H1 (cell line): Measurements from ENCODE around the gene KBTBD3. TPM values are rescaled to one million over a fixed set of nuclear protein-coding genes. Genes with fewer than 3 reads are reported as not detected.

Experiments
- CTCF ChIA-PET: fragments of 300-600 bp; sonication (Branson Sonifier 250); formaldehyde crosslinking; loops from one replicate; lab custom pipeline; 2021; ENCODE audit not compliant: partially characterized antibody; lab: Charles Lee
- POLR2A ChIA-PET: fragments of 300-600 bp; sonication (Branson Sonifier 250); formaldehyde crosslinking; loops from one replicate; lab custom pipeline; 2021; ENCODE audit warnings: inconsistent platforms; ENCODE audit not compliant: partially characterized antibody; lab: Charles Lee
- DNase-seq, 2 experiments: peaks; one replicate each; pipeline versions ENCODE4 v3.0.0 to v3.0.0-alpha.2; 2010 to 2022; ENCODE audit warnings: low spot score in 2 of 2, low read depth in 1 of 2, mixed read lengths in 1 of 2
- FAIRE-seq: peaks from 2 replicates; lab custom pipeline; 2011; peaks lifted over from hg19 to GRCh38; lab: Jason Lieb, UNC
- H2AFZ ChIP-seq: 2 replicates; pipeline ENCODE4 v1.8.1; 2012; ENCODE audit warnings: low read length, inconsistent platforms
- H2AK5ac ChIP-seq: 2 replicates; pipeline ENCODE4 v1.6.1; 2013; ENCODE audit warnings: low read depth, low read length
- H2BK120ac ChIP-seq: replicated peaks from 2 replicates; pipeline ENCODE3; 2013; ENCODE audit warnings: low read depth, low read length, inconsistent platforms
- H2BK12ac ChIP-seq: 2 replicates; pipeline ENCODE4 v1.6.1; 2013; ENCODE audit warnings: low read depth, low read length
- H2BK15ac ChIP-seq: 2 replicates; pipeline ENCODE4 v1.6.1; 2013; ENCODE audit warnings: low read length
- H2BK20ac ChIP-seq: 2 replicates; pipeline ENCODE4 v1.6.1; 2013; ENCODE audit warnings: low read length
- H2BK5ac ChIP-seq: 2 replicates; pipeline ENCODE4 v1.6.1; 2013; ENCODE audit warnings: low read depth, low read length
- H3K14ac ChIP-seq: 2 replicates; pipeline ENCODE4 v1.6.1; 2013; ENCODE audit warnings: inconsistent platforms; ENCODE audit not compliant: insufficient read length
- H3K18ac ChIP-seq: 2 replicates; pipeline ENCODE4 v1.6.1; 2013; ENCODE audit warnings: low read length; ENCODE audit errors: extremely low read depth
- H3K23ac ChIP-seq: 2 replicates; pipeline ENCODE4 v1.6.1; 2013; ENCODE audit warnings: inconsistent platforms; ENCODE audit not compliant: insufficient read length
- H3K23me2 ChIP-seq: 2 replicates; pipeline ENCODE4 v1.6.1; 2013; ENCODE audit warnings: low read depth, low read length
- H3K27ac ChIP-seq: 2 replicates; pipeline ENCODE4 v1.6.1; 2011; ENCODE audit warnings: low read depth, low read length, inconsistent platforms
- H3K27me3 ChIP-seq, 4 experiments: replicated peaks in 1 of 4; 1 replicate in 1 of 4; 2 replicates in 3 of 4; pipeline versions ENCODE4 v1.6.1 to v1.8.1; 2011 to 2013; ENCODE audit warnings: low read length in 3 of 4, mild to moderate bottlenecking in 3 of 4, inconsistent platforms in 2 of 4, mixed read lengths in 2 of 4, moderate library complexity in 1 of 4; ENCODE audit not compliant: control insufficient read depth in 3 of 4, insufficient read depth in 3 of 4; ENCODE audit errors: extremely low read depth in 1 of 4
- H3K36me3 ChIP-seq, 4 experiments: 2 replicates each; pipeline versions ENCODE4 v1.6.1 to v1.8.1; 2011 to 2013; ENCODE audit warnings: mild to moderate bottlenecking in 4 of 4, low read length in 3 of 4, moderate library complexity in 2 of 4, control low read depth in 1 of 4, inconsistent platforms in 1 of 4; ENCODE audit not compliant: insufficient read depth in 4 of 4, control insufficient read depth in 2 of 4
- H3K4ac ChIP-seq: replicated peaks from 2 replicates; pipeline ENCODE3; 2013; ENCODE audit warnings: low read length, low read depth, mixed read lengths, inconsistent platforms; ENCODE audit not compliant: insufficient read length
- H3K4me1 ChIP-seq, 4 experiments: replicated peaks in 1 of 4; 1 replicate in 1 of 4; 2 replicates in 3 of 4; pipeline versions ENCODE4 v1.6.1 to v1.8.1; 2011 to 2013; ENCODE audit warnings: low read length in 3 of 4, inconsistent platforms in 2 of 4, mixed read lengths in 1 of 4; ENCODE audit not compliant: insufficient read depth in 4 of 4, control insufficient read depth in 3 of 4
- H3K4me2 ChIP-seq, 2 experiments: 2 replicates each; pipeline versions ENCODE4 v1.6.1 to v1.8.1; 2011 to 2013; ENCODE audit warnings: low read depth in 2 of 2, low read length in 2 of 2, control low read depth in 1 of 2, inconsistent platforms in 1 of 2, mild to moderate bottlenecking in 1 of 2; ENCODE audit not compliant: insufficient read depth in 1 of 2
- H3K4me3 ChIP-seq, 4 experiments: fragments of 200-600, 300-600 bp in 1 of 4; sonication (generic), shearing (Covaris generic), sonication (Bioruptor Twin) in 1 of 4; 2 replicates each; pipeline versions ENCODE4 v1.5.1 to v1.8.1; 2011 to 2016; ENCODE audit warnings: low read length in 4 of 4, low read depth in 3 of 4, control low read depth in 2 of 4, inconsistent platforms in 2 of 4, mild to moderate bottlenecking in 2 of 4, mixed read lengths in 1 of 4, moderate library complexity in 1 of 4; ENCODE audit not compliant: insufficient read depth in 2 of 4; ENCODE audit errors: extremely low read depth in 1 of 4
- H3K56ac ChIP-seq: replicated peaks from 2 replicates; pipeline ENCODE3; 2013; ENCODE audit warnings: low read depth, mild to moderate bottlenecking, mixed read lengths, low read length, inconsistent platforms; ENCODE audit not compliant: insufficient read length
- H3K79me1 ChIP-seq: 2 replicates; pipeline ENCODE4 v1.6.1; 2013; ENCODE audit warnings: low read depth, low read length, control low read depth
- H3K79me2 ChIP-seq, 2 experiments: 2 replicates each; pipeline versions ENCODE4 v1.6.1 to v1.8.1; 2012 to 2013; ENCODE audit warnings: low read length in 2 of 2, mild to moderate bottlenecking in 2 of 2, inconsistent platforms in 1 of 2; ENCODE audit not compliant: insufficient read depth in 2 of 2, control insufficient read depth in 1 of 2
- H3K9ac ChIP-seq, 4 experiments: replicated peaks in 1 of 4; 1 replicate in 1 of 4; 2 replicates in 3 of 4; pipeline versions ENCODE4 v1.6.1 to v1.8.1; 2011 to 2013; ENCODE audit warnings: low read depth in 3 of 4, low read length in 3 of 4, control low read depth in 2 of 4, mild to moderate bottlenecking in 2 of 4, moderate library complexity in 2 of 4, inconsistent platforms in 1 of 4; ENCODE audit errors: extremely low read depth in 1 of 4
- H3K9me3 ChIP-seq, 2 experiments: 2 replicates each; pipeline versions ENCODE4 v1.6.1 to v1.8.1; 2012 to 2013; ENCODE audit warnings: mild to moderate bottlenecking in 2 of 2, moderate library complexity in 2 of 2, control low read depth in 1 of 2, inconsistent platforms in 1 of 2, low read depth in 1 of 2, low read length in 1 of 2, mixed read lengths in 1 of 2; ENCODE audit not compliant: insufficient read depth in 2 of 2
- H4K20me1 ChIP-seq, 2 experiments: replicated peaks in 1 of 2; 2 replicates each; pipeline versions ENCODE3 to v1.8.1; 2011 to 2013; ENCODE audit warnings: inconsistent platforms in 2 of 2, low read length in 2 of 2, mild to moderate bottlenecking in 1 of 2; ENCODE audit not compliant: insufficient read depth in 2 of 2, control insufficient read depth in 1 of 2
- H4K5ac ChIP-seq: 2 replicates; pipeline ENCODE4 v1.6.1; 2013; ENCODE audit warnings: low read length, low read depth, mixed read lengths, inconsistent platforms; ENCODE audit not compliant: insufficient read length
- H4K8ac ChIP-seq: 2 replicates; pipeline ENCODE4 v1.8.0; 2013; ENCODE audit warnings: mild to moderate bottlenecking, moderate library complexity, low read length, inconsistent platforms; ENCODE audit not compliant: insufficient read depth; ENCODE audit errors: extremely low read depth
- H4K91ac ChIP-seq: replicated peaks from 2 replicates; pipeline ENCODE3; 2013; ENCODE audit warnings: low read length, mixed read lengths, inconsistent platforms; ENCODE audit not compliant: insufficient read length
- E2F6 ChIP-seq: IDR thresholded peaks from 2 replicates; pipeline ENCODE4 v1.6.1; 2012; ENCODE audit warnings: inconsistent platforms
- WGBS, 2 experiments: shearing (Covaris generic) in 1 of 2; methylation state at CpG; one replicate each; pipeline versions ENCODE4 v1.1.6 to v1.1.7; 2013 to 2015; ENCODE audit warnings: low lambda C conversion rate in 2 of 2, mixed read lengths in 2 of 2, inconsistent platforms in 1 of 2, low coverage in 1 of 2, missing lambda C conversion rate in 1 of 2; ENCODE audit not compliant: insufficient replicate concordance in 2 of 2, insufficient coverage in 1 of 2, insufficient read length in 1 of 2; ENCODE audit errors: extremely low coverage in 1 of 2, missing lambda C conversion rate in 1 of 2; 5-methylcytosine and 5-hydroxymethylcytosine counted together
- polyA plus RNA-seq, 7 experiments: library from polyadenylated mRNA; depleted of rRNA in 3 of 7; stranded (reverse) in 5 of 7; unstranded in 2 of 7; fragments of >200 nt in 5 of 7; fragments of 200-250 nt in 2 of 7; gene quantifications; 1 replicate in 5 of 7; 2 replicates in 1 of 7; 4 replicates in 1 of 7; pipeline versions ENCODE4 v1.2.1 to v1.2.3, GENCODE V29; 2011 to 2013; ENCODE audit warnings: missing spikeins in 2 of 7, mixed read lengths in 2 of 7
- total RNA-seq: library from RNA; stranded (reverse); fragmentation: NEBNext Ultra II Directional; extraction: Animal tissue kit (Norgen Biotek cat#: 25700); gene quantifications from 2 replicates; pipeline ENCODE4 v1.2.1, GENCODE V29; 2021

Gene KBTBD3
- total and polyA plus RNA-seq, 2 of the 8 experiments (the other 6 are each of a cell fraction or from before 2014, with no cell fraction given), result 1.2 to 6.1 TPM

- no peak overlapping the region for H4K8ac ChIP-seq
- peaks cover 0 to 5% (median 0%) of the 10 kb centered on the region in 4 experiments; a peak in 2 of 7 replicates for H3K4me1 ChIP-seq
- no peak overlapping the region for H2AK5ac ChIP-seq
- H4K20me1 ChIP-seq, result peaks cover 0 to under 1% of the 10 kb centered on the region in 2 experiments
- FAIRE-seq, result no peak
- H3K4ac ChIP-seq, result no peak overlapping the region
- CTCF ChIA-PET, result interaction anchor here (1.9 to 4.7 kb wide), 2 partner anchors 12 to 13 kb away, joined by 5 to 29 read pairs; no protein-coding TSS in a partner anchor
- no peak overlapping the region for H2BK5ac ChIP-seq
- WGBS, 2 experiments, result 88% methylated on average over 1 of the region's 1 CpG; no CpG with 5 or more reads in 1 of the 2 experiments
- no peak for TF ChIP-seq E2F6
- H3K23ac ChIP-seq, result no peak overlapping the region
- H4K91ac ChIP-seq, result no peak overlapping the region
- H2BK20ac ChIP-seq, result no peak overlapping the region
- H3K36me3 ChIP-seq, result peaks cover 3 to 38% (median 23%) of the 10 kb centered on the region in 4 experiments; a peak in 7 of 8 replicates
- no peaks in the 10 kb centered on the region for H3K79me2 ChIP-seq
- H2AFZ ChIP-seq, result no peak overlapping the region
- no peak overlapping the region for H3K18ac ChIP-seq
- H3K23me2 ChIP-seq, result no peaks in the 10 kb centered on the region
- H3K4me2 ChIP-seq, result no peak overlapping the region
- no peak overlapping the region for H3K4me3 ChIP-seq
- no peak overlapping the region for H2BK120ac ChIP-seq
- H3K14ac ChIP-seq, result no peak overlapping the region
- H3K9ac ChIP-seq, result no peak overlapping the region
- H3K27me3 ChIP-seq, result no peaks in the 10 kb centered on the region
- H3K27ac ChIP-seq, result no peak overlapping the region
- no peak for DNase-seq
- H3K56ac ChIP-seq, result no peak overlapping the region
- H3K79me1 ChIP-seq, result no peaks in the 10 kb centered on the region
- no peak overlapping the region for H2BK12ac ChIP-seq
- H2BK15ac ChIP-seq, result no peak overlapping the region
- POLR2A ChIA-PET, result interaction anchor here (0.6 to 1.5 kb wide), 2 partner anchors 8 to 82 kb away, joined by 3 to 4 read pairs; no protein-coding TSS in a partner anchor
- H3K9me3 ChIP-seq, result no peaks in the 10 kb centered on the region
- no peak overlapping the region for H4K5ac ChIP-seq
These were observed 21.9 kb upstream of the KBTBD3 start for GRCh38 chr11:106098893-106099553.
